Hepatocyte (in vitro differentiated cells): ENCODE data around the gene MFN1. TPM values are rescaled to one million over a fixed set of nuclear protein-coding genes. Genes with fewer than 3 reads are reported as not detected.

Source experiments
- DNase-seq: peaks from one replicate; pipeline ENCODE4 v3.0.0-alpha.2; 2016; ENCODE audit warnings: low spot score
- H2AFZ ChIP-seq: fragments of 200-600 bp; sonication (generic); 2 replicates; pipeline ENCODE4 v1.6.0; 2016; ENCODE audit warnings: antibody characterized with exemption, mild to moderate bottlenecking
- H3K27ac ChIP-seq: fragments of 200-600 bp; sonication (generic); 2 replicates; pipeline ENCODE4 v1.5.1; 2016; ENCODE audit warnings: mild to moderate bottlenecking
- H3K27me3 ChIP-seq: fragments of 200-600 bp; sonication (generic); 2 replicates; pipeline ENCODE4 v1.6.1; 2016
- H3K36me3 ChIP-seq: fragments of 200-600 bp; sonication (generic); replicated peaks from 2 replicates; pipeline ENCODE4 v1.5.1; 2016; ENCODE audit warnings: low read depth; ENCODE audit not compliant: insufficient read depth
- H3K4me1 ChIP-seq: fragments of 200-600 bp; sonication (generic); 2 replicates; pipeline ENCODE4 v1.5.1; 2016; ENCODE audit warnings: mild to moderate bottlenecking, moderate library complexity; ENCODE audit not compliant: insufficient read depth
- H3K4me2 ChIP-seq: fragments of 200-600 bp; sonication (generic); 2 replicates; pipeline ENCODE4 v1.6.0; 2016
- H3K4me3 ChIP-seq: fragments of 200-600 bp; sonication (generic); 2 replicates; pipeline ENCODE4 v1.5.1; 2016; ENCODE audit warnings: mild to moderate bottlenecking
- H3K79me2 ChIP-seq: fragments of 200-600 bp; sonication (generic); 2 replicates; pipeline ENCODE4 v1.6.0; 2017; ENCODE audit warnings: mild to moderate bottlenecking
- H3K9me2 ChIP-seq: fragments of 200-600 bp; sonication (generic); replicated peaks from 2 replicates; pipeline ENCODE4 v1.6.0; 2017; ENCODE audit warnings: mild to moderate bottlenecking; ENCODE audit not compliant: insufficient read depth
- H3K9me3 ChIP-seq: fragments of 200-600 bp; sonication (generic); 2 replicates; pipeline ENCODE4 v1.5.1; 2016; ENCODE audit warnings: low read depth, mild to moderate bottlenecking
- H4K20me1 ChIP-seq: fragments of 200-600 bp; sonication (generic); 2 replicates; pipeline ENCODE4 v1.6.0; 2016; ENCODE audit warnings: mild to moderate bottlenecking; ENCODE audit not compliant: insufficient read depth, poor library complexity, severe bottlenecking
- EZH2 ChIP-seq: fragments of 200-600 bp; sonication (generic); IDR thresholded peaks from 2 replicates; pipeline ENCODE4 v1.6.1; 2016; ENCODE audit warnings: antibody characterized with exemption, mild to moderate bottlenecking, borderline replicate concordance
- EZH2phosphoT487 ChIP-seq: fragments of 200-600 bp; sonication (generic); IDR thresholded peaks from one replicate; pipeline ENCODE4 v1.6.1; 2018; ENCODE audit warnings: antibody characterized with exemption, mild to moderate bottlenecking, low read depth, moderate library complexity; ENCODE audit not compliant: unreplicated experiment, severe bottlenecking
- WGBS: methylation state at CpG from one replicate; pipeline ENCODE4 v1.1.6; 2016; ENCODE audit warnings: low lambda C conversion rate; ENCODE audit errors: missing lambda C conversion rate; 5-methylcytosine and 5-hydroxymethylcytosine counted together
- polyA plus RNA-seq: library from polyadenylated mRNA; unstranded; fragments of >200 nt; fragmentation: Nextera tagmentation; extraction: Ambion mirVana; gene quantifications from 2 replicates; pipeline ENCODE4 v1.2.1, GENCODE V29; 2016
- total RNA-seq: library from RNA; depleted of rRNA; stranded (reverse); fragments of >200 nt; gene quantifications from 2 replicates; pipeline ENCODE4 v1.2.3, GENCODE V29; 2014
- TF ChIP-seq, protein P1 (sequence below): fragments of 200-600 bp; sonication (generic); IDR thresholded peaks from 2 replicates; pipeline ENCODE4 v1.5.1; 2016; ENCODE audit warnings: antibody characterized with exemption, mild to moderate bottlenecking; ENCODE audit not compliant: poor library complexity

Gene MFN1
- total and polyA plus RNA-seq, 2 experiments from 2014 or later: 15.9 to 29.6 TPM

DNA sequence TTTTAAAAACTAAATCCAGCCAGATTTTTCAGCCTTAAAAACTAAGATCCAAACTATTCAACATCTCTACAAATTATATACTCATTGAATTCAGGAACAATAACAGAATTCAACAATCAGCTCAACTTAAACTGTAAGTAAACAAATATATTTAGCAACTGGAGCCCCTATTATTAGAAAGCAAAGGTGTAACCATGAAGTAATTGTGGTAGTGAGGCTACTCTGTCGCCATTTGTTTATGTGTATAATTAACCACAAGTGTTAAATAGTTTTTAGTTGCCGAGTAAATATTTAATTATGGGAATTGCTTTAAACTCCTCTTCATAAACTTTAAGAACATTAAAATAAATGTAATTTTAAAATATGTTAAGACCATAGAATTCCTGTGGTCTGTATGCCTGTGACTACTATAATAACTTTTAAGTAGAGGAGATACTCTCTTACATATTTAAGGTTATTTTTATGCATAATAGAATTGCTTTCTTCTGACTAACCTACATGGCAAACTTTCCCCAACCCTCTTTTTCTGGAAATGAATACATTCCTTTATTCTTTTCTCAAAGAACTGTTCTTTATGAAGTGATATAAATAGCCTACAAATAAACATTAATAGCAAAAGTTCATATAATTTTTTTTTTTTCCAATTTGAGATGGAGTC, 51.2 kb downstream of the MFN1 start:
- H3K4me3 ChIP-seq: no peak overlapping the region
- no peak overlapping the region for H3K27ac ChIP-seq
- H2AFZ ChIP-seq: no peak overlapping the region
- DNase-seq: no peak
- H3K9me2 ChIP-seq: no peaks in the 10 kb centered on the region
- H3K4me2 ChIP-seq: no peak overlapping the region
- no peaks in the 10 kb centered on the region for H3K36me3 ChIP-seq
- H4K20me1 ChIP-seq: no peaks in the 10 kb centered on the region
- WGBS: 92% methylated on average over 2 of the region's 2 CpGs
- H3K27me3 ChIP-seq: no peaks in the 10 kb centered on the region
- no peak for TF ChIP-seq EZH2
- no peak for TF ChIP-seq EZH2phosphoT487
- TF ChIP-seq, protein P1, sequence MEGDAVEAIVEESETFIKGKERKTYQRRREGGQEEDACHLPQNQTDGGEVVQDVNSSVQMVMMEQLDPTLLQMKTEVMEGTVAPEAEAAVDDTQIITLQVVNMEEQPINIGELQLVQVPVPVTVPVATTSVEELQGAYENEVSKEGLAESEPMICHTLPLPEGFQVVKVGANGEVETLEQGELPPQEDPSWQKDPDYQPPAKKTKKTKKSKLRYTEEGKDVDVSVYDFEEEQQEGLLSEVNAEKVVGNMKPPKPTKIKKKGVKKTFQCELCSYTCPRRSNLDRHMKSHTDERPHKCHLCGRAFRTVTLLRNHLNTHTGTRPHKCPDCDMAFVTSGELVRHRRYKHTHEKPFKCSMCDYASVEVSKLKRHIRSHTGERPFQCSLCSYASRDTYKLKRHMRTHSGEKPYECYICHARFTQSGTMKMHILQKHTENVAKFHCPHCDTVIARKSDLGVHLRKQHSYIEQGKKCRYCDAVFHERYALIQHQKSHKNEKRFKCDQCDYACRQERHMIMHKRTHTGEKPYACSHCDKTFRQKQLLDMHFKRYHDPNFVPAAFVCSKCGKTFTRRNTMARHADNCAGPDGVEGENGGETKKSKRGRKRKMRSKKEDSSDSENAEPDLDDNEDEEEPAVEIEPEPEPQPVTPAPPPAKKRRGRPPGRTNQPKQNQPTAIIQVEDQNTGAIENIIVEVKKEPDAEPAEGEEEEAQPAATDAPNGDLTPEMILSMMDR: no peak
- no peaks in the 10 kb centered on the region for H3K79me2 ChIP-seq
- H3K4me1 ChIP-seq: no peaks in the 10 kb centered on the region
- H3K9me3 ChIP-seq: no peaks in the 10 kb centered on the region

DNA sequence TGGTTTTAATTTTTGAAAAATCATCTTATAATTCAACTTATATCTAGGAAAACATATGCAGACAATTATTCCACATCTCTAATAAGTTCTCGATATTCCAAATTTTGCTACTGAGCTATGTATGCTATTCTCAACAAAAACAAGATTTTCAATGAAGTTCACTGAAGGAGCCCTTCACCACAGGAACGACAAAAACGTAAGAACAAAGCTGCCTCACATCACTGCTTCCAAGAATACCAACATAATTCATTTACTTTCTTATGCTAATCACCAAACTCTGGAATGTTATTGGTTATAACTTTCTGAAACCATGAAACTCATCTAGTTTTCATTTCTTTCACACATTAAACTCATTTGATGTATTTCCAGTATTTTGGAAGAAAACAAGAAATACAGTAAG, 54.1 kb downstream of the MFN1 start:
- TF ChIP-seq EZH2: no peak
- TF ChIP-seq, protein P1: no peak
- no peak for TF ChIP-seq EZH2phosphoT487
- WGBS: 96% methylated on average over 3 of the region's 3 CpGs
- no peaks in the 10 kb centered on the region for H3K36me3 ChIP-seq

DNA sequence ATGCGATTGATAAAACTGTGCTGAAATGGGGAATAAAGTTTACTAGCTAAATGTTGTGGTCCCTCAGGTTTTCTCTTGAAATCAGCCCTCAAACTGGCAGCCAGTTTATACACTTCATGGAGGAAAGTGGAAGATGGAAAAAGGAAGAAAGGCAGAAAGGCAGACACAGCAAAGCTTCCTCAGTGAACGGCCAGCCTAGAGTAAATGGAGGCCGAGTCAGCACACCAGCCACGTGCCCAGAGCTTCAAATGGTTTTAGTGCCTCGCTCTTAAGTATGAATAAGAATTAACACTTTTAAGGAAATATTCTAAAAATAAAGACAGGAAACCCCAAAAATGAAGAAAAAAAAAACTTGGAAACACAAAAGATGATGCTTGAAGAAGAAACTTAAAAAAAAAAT, 55.5 kb downstream of the MFN1 start:
- no peaks in the 10 kb centered on the region for H3K36me3 ChIP-seq
- H2AFZ ChIP-seq: no peak overlapping the region
- no peak overlapping the region for H3K4me2 ChIP-seq
- H3K4me3 ChIP-seq: no peak overlapping the region
- no peaks in the 10 kb centered on the region for H3K79me2 ChIP-seq
- H3K9me3 ChIP-seq: no peaks in the 10 kb centered on the region
- no peaks in the 10 kb centered on the region for H4K20me1 ChIP-seq
- no peak overlapping the region for H3K27ac ChIP-seq
- H3K4me1 ChIP-seq: no peaks in the 10 kb centered on the region
- H3K27me3 ChIP-seq: no peaks in the 10 kb centered on the region
- 88% methylated on average over 5 of the region's 5 CpGs for WGBS
- no peaks in the 10 kb centered on the region for H3K9me2 ChIP-seq
- no peak for DNase-seq
- no peak for TF ChIP-seq EZH2phosphoT487
- TF ChIP-seq, protein P1: no peak
- no peak for TF ChIP-seq EZH2

More for the DNA sequence above, 54.1 kb downstream of the MFN1 start:
- no peak overlapping the region for H2AFZ ChIP-seq
- no peaks in the 10 kb centered on the region for H3K79me2 ChIP-seq
- no peaks in the 10 kb centered on the region for H3K27me3 ChIP-seq
- no peaks in the 10 kb centered on the region for H3K4me1 ChIP-seq
- no peak for DNase-seq
- H3K27ac ChIP-seq: no peak overlapping the region
- no peak overlapping the region for H3K4me3 ChIP-seq
- H4K20me1 ChIP-seq: no peaks in the 10 kb centered on the region
- H3K9me3 ChIP-seq: no peaks in the 10 kb centered on the region
- H3K4me2 ChIP-seq: no peak overlapping the region
- no peaks in the 10 kb centered on the region for H3K9me2 ChIP-seq
